HUES48 (cell line): ENCODE measurements around the gene TCIRG1.

ENCODE experiments used
- H3K27ac ChIP-seq: one replicate; pipeline ENCODE4 v1.7.0; 2013; ENCODE audit warnings: low read depth, low read length, inconsistent platforms
- H3K27me3 ChIP-seq: 2 replicates; pipeline ENCODE4 v1.6.1; 2013; ENCODE audit warnings: mild to moderate bottlenecking, low read length; ENCODE audit not compliant: control insufficient read depth, insufficient read depth
- H3K36me3 ChIP-seq: 2 replicates; pipeline ENCODE4 v1.6.1; 2013; ENCODE audit warnings: low read length; ENCODE audit not compliant: control insufficient read depth, insufficient read depth
- H3K4me1 ChIP-seq: 2 replicates; pipeline ENCODE4 v1.6.1; 2013; ENCODE audit warnings: mild to moderate bottlenecking, low read length; ENCODE audit not compliant: control insufficient read depth, insufficient read depth
- H3K4me3 ChIP-seq: 2 replicates; pipeline ENCODE4 v1.5.1; 2013; ENCODE audit warnings: mild to moderate bottlenecking, low read depth, low read length
- H3K9ac ChIP-seq: 2 replicates; pipeline ENCODE4 v1.6.1; 2013; ENCODE audit warnings: mild to moderate bottlenecking, low read depth, low read length, moderate library complexity
- H3K9me3 ChIP-seq: 2 replicates; pipeline ENCODE4 v1.6.1; 2013; ENCODE audit warnings: low read length; ENCODE audit not compliant: control insufficient read depth, insufficient read depth

The TCIRG1 gene

GRCh38 chr11:68042219-68043028 is 3.6 kb downstream of the TCIRG1 start:
- H3K9ac ChIP-seq, result no peak overlapping the region

DNA sequence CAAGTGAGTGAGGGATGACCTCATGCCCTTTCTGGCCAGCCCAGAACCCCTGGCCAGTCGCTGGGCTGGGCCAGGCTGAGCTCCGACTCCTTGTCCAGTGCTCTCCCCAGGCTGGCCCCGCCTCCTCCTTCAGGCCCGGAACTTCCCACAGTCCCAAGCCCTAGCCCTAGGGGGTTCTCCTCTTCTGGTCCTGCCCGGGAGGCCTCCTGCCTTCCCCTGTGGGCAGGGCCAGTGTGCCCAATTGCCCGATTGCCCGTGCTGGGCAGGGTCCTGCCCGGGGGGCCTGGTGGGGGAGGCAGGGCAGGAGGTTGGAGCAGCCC is 4.2 kb downstream of the TCIRG1 start:
- no peak overlapping the region for H3K9ac ChIP-seq
- no peaks in the 10 kb centered on the region for H3K9me3 ChIP-seq
- H3K4me1 ChIP-seq, result peaks cover 18% of the 10 kb centered on the region; the same call in 1 of the 2 replicates
- H3K27ac ChIP-seq, result no peak overlapping the region
- H3K4me3 ChIP-seq, result no peak overlapping the region
- H3K27me3 ChIP-seq, result no peaks in the 10 kb centered on the region
- peaks cover 4% of the 10 kb centered on the region; the same call in 1 of the 2 replicates for H3K36me3 ChIP-seq

More at GRCh38 chr11:68042219-68043028, 3.6 kb downstream of the TCIRG1 start:
- H3K4me3 ChIP-seq, result no peak overlapping the region
- no peaks in the 10 kb centered on the region for H3K9me3 ChIP-seq
- H3K4me1 ChIP-seq, result peaks cover 21% of the 10 kb centered on the region; the same call in 1 of the 2 replicates
- no peaks in the 10 kb centered on the region for H3K27me3 ChIP-seq
- no peaks in the 10 kb centered on the region for H3K36me3 ChIP-seq
- no peak overlapping the region for H3K27ac ChIP-seq

- no peaks in the 10 kb centered on the region for H3K27me3 ChIP-seq
- peaks cover 12% of the 10 kb centered on the region; the same call in 1 of the 2 replicates for H3K4me1 ChIP-seq
- H3K9ac ChIP-seq, result no peak overlapping the region
- no peak overlapping the region for H3K27ac ChIP-seq
- H3K9me3 ChIP-seq, result no peaks in the 10 kb centered on the region
- H3K4me3 ChIP-seq, result no peak overlapping the region
- peaks cover 4% of the 10 kb centered on the region; the same call in 1 of the 2 replicates for H3K36me3 ChIP-seq
Measured at GRCh38 chr11:68043349-68044144, 4.7 kb downstream of the TCIRG1 start.

DNA sequence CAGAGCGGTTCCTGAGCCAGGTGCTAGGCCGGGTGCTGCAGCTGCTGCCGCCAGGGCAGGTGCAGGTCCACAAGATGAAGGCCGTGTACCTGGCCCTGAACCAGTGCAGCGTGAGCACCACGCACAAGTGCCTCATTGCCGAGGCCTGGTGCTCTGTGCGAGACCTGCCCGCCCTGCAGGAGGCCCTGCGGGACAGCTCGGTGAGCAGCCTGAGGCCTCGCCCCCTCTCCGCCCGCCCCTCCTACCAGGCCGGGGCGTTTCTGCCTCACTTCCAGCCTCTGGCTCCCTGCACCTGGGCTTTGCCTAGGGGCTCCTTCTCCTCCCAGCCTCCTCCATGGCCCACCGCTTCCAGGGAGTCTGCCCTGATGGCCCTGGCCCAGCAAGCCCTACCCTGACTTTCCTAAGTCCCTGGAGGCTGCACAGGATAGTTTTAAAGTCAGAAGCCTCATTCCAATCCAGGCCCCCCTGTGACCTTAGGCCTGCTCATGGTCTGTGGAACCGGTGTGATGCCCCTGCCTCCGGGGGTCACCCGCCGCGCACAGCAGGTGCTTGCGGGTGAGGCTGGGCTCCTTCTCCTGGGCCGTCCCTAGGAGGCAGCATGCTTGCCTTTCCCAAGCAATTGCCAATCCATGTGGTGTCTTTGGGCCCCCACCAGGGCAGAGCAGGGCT is 5.5 kb downstream of the TCIRG1 start:
- no peak overlapping the region for H3K27ac ChIP-seq
- H3K4me1 ChIP-seq, result peaks cover 10% of the 10 kb centered on the region; the same call in 1 of the 2 replicates
- H3K36me3 ChIP-seq, result peaks cover 4% of the 10 kb centered on the region; the same call in 1 of the 2 replicates
- H3K9ac ChIP-seq, result no peak overlapping the region
- H3K27me3 ChIP-seq, result no peaks in the 10 kb centered on the region
- H3K4me3 ChIP-seq, result no peak overlapping the region
- no peaks in the 10 kb centered on the region for H3K9me3 ChIP-seq

DNA sequence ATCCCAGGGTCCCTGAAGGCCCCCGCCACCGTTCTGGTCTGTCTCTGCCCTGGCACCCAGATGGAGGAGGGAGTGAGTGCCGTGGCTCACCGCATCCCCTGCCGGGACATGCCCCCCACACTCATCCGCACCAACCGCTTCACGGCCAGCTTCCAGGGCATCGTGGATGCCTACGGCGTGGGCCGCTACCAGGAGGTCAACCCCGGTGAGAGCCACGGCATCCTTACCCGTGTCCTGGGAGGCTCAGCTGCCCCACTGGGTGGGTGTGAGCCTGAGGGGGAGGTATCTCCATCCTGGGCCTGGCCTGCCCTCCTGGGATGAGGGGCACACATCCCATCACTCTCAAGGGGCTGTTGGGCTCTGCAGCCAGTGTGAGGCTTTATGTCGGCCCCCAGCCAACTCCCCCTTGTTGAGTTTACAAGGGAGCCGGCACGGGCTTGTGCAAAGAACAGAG is 6.1 kb downstream of the TCIRG1 start:
- no peaks in the 10 kb centered on the region for H3K9me3 ChIP-seq
- H3K36me3 ChIP-seq, result peaks cover 4% of the 10 kb centered on the region; the same call in 1 of the 2 replicates
- H3K27me3 ChIP-seq, result no peaks in the 10 kb centered on the region
- H3K4me1 ChIP-seq, result peaks cover 8% of the 10 kb centered on the region; the same call in 1 of the 2 replicates
- no peak overlapping the region for H3K27ac ChIP-seq
- H3K9ac ChIP-seq, result no peak overlapping the region
- H3K4me3 ChIP-seq, result no peak overlapping the region

DNA sequence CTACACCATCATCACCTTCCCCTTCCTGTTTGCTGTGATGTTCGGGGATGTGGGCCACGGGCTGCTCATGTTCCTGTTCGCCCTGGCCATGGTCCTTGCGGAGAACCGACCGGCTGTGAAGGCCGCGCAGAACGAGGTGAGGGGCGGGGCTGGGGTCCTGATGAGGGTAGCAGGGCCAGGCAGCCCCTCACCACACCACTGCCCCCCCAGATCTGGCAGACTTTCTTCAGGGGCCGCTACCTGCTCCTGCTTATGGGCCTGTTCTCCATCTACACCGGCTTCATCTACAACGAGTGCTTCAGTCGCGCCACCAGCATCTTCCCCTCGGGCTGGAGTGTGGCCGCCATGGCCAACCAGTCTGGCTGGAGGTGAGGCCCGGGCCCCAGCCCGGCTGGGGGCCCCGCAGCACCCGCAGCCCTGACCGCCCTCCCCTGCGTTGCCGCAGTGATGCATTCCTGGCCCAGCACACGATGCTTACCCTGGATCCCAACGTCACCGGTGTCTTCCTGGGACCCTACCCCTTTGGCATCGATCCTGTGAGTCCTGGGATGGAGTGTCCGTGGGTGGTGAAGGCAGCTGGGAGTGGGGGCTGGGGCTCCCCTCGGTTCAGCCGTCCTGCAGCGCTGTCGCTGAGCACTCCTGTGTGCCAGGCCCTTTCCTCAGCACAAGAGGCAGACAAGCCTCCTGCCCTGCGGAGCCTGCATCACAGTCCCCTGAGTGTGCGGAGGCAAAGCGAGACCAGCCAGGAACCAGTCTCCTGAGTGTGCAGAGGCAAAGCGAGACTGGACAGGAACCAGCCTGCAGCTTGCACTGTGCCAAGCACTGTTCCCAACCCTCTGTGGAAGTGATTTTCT is 8.8 kb downstream of the TCIRG1 start:
- Histone ChIP-seq H3K4me3 (no peak overlapping the region), H3K9me3 (no peaks in the 10 kb centered on the region), H3K4me1 (0 out of 2 replicates have a peak, but pooled peaks cover 4% of the 10 kb centered on the region), H3K36me3 (peaks cover 4% of the 10 kb centered on the region; the same call in 1 of the 2 replicates), H3K27ac (no peak overlapping the region), H3K27me3 (no peaks in the 10 kb centered on the region), H3K9ac (no peak overlapping the region)

DNA sequence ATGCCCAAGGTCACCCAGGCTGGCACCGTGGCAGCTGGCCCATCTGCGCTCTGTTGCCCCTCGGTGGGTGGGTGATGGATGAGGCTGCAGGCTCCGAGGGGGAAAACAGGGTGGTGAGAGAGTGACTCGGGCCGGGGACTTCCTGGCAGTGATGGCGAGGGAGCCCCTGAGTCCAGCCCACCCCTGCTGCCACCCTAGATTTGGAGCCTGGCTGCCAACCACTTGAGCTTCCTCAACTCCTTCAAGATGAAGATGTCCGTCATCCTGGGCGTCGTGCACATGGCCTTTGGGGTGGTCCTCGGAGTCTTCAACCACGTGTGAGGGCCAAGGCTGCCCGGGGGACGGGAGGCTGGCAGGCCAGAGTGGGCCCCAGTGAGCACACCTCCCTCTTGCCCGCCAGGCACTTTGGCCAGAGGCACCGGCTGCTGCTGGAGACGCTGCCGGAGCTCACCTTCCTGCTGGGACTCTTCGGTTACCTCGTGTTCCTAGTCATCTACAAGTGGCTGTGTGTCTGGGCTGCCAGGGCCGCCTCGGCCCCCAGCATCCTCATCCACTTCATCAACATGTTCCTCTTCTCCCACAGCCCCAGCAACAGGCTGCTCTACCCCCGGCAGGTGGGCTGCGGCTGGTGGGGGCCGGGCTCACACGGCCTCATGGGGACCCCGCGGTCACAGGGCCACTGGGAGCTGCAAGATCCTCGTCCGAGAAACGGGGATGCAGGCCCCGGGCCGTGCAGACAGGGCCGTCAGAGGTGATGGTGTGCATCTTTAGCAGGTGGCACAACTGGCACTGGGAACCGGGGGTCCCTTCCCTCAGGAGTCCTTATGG is 10.1 kb downstream of the TCIRG1 start:
- Histone ChIP-seq H3K27me3 (no peaks in the 10 kb centered on the region), H3K4me1 (0 out of 2 replicates have a peak, but pooled peaks cover 4% of the 10 kb centered on the region), H3K27ac (no peak overlapping the region), H3K9ac (no peak overlapping the region), H3K36me3 (peaks cover 16% of the 10 kb centered on the region), H3K4me3 (no peak overlapping the region), H3K9me3 (no peaks in the 10 kb centered on the region)

GRCh38 chr11:68049509-68050370 is 10.9 kb downstream of the TCIRG1 start:
- Histone ChIP-seq H3K4me1 (no peaks in the 10 kb centered on the region), H3K27ac (no peak overlapping the region), H3K9me3 (no peaks in the 10 kb centered on the region), H3K27me3 (no peaks in the 10 kb centered on the region), H3K4me3 (no peak overlapping the region), H3K36me3 (peaks cover 17% of the 10 kb centered on the region), H3K9ac (no peak overlapping the region)

DNA sequence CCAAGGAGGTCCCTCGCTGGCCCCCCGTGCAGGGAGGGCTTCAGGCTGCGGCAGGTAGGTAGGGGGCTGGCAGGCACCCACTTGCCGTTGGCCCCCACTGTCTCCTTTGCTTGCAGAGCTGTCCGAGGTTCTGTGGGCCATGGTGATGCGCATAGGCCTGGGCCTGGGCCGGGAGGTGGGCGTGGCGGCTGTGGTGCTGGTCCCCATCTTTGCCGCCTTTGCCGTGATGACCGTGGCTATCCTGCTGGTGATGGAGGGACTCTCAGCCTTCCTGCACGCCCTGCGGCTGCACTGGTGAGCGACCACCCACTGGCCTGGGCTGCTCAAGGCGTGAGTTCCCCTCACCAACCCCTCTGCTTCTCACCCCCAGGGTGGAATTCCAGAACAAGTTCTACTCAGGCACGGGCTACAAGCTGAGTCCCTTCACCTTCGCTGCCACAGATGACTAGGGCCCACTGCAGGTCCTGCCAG is 11.6 kb downstream of the TCIRG1 start:
- Histone ChIP-seq H3K9ac (no peak overlapping the region), H3K4me3 (no peak overlapping the region), H3K4me1 (no peaks in the 10 kb centered on the region), H3K27ac (no peak overlapping the region), H3K36me3 (peaks cover 17% of the 10 kb centered on the region), H3K27me3 (no peaks in the 10 kb centered on the region), H3K9me3 (no peaks in the 10 kb centered on the region)
